HG03159 (cell line): ENCODE measurements around the gene EIF2A.
A peak's percentile ranks its signal among the peaks of the same experiment; 100 is the strongest.
"Not testable (repeated sequence)": the region's sequence is repeated elsewhere in the genome, so short reads cannot be mapped to it uniquely, and the experiment has no call there.

ENCODE experiments used
- ATAC-seq: cut with Tn5 transposase; IDR thresholded peaks from one replicate; pipeline ENCODE4 v1.9.1; 2021; ENCODE audit warnings: mild to moderate bottlenecking, moderate library complexity; ENCODE audit not compliant: unreplicated experiment

EIF2A gene

DNA sequence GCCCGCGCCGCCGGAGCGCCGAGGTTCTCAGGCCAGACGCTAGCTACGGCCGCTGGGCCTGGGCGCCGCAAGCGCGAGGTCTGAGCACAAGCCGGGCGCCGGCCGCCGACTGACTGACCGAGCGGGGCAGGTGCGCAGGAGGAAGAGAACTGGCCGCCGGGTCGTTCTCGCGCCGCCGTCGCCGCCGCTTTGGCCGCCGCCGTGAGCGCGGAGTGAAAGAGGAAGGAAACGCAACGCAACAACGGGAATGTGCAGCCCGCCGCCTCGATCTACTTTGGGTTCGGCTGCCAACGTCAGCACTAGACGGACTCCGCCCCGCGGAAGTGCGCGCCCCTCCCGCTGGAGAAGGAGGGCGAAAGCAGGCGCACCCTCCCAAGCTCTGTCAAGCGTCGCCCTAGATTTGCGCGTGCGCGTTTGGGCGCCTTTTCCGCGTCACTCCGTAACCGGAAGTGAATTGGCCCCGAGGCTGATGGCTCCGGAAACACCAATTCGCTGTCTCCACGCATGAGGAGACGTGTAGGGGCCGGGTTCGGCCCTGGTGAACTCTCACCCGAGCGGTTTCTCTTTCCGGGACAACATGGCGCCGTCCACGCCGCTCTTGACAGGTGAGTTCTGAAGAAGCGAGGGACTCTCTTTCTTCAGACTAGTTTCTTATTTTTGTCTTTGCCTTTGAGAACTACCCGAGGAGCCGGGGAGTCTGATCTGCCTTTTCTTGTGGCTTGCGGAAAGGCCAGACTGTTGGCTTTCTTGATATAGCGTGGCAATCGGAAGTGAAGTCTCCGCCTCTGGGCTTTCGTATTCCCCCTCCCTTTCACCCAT lies at the start of gene EIF2A, which contains the start of gene SERP1:
Gene EIF2A, plus strand, starts transcription at position 562 of the 819 bp plus-strand sequence. Its CDS starts 16 bp downstream, at position 578.
Gene SERP1, minus strand, starts transcription at position 271 of the 819 bp plus-strand sequence. CDS start 361 bp downstream, outside the sequence.
- ATAC-seq = peak; percentile 92

DNA sequence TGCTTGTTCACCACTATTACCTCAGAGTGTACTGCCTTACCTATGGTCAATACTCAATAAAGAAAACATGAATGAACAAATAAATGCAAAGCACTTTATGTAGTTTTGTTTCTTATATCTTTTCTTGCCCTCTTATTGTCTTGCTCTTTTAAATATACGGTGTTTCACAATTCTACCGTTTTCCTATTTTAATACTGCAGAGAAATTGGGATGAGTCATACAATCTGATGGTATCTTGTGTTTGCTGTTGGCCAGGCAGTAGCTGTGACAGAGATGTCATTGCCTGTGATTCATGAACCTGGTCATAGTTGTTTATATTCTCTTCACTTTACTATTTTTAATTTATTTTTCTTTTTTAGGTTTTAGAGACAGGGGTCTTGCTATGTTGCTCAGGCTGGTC lies 48.6 kb upstream of the EIF2A start:
- no peak for ATAC-seq

DNA sequence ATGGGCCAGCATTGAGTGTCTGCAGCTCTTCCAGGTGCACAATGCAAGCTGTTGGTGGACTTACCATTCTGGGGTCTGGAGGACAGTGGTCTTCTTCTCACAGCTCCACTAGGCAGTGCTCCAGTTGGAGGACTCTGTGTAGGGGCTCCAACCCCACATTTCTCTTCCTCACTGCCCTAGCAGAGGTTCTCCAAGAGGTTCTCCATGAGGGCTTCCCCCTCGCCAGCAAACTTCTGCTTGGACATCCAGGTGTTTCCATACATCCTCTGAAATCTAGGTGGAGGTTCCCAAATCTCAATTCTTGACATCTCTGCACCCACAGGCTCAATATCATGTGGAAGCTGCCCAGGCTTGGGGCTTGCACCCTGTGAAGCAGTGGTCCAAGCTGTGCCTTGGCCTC lies 45.6 kb upstream of the EIF2A start:
- not testable (repeated sequence) for ATAC-seq

DNA sequence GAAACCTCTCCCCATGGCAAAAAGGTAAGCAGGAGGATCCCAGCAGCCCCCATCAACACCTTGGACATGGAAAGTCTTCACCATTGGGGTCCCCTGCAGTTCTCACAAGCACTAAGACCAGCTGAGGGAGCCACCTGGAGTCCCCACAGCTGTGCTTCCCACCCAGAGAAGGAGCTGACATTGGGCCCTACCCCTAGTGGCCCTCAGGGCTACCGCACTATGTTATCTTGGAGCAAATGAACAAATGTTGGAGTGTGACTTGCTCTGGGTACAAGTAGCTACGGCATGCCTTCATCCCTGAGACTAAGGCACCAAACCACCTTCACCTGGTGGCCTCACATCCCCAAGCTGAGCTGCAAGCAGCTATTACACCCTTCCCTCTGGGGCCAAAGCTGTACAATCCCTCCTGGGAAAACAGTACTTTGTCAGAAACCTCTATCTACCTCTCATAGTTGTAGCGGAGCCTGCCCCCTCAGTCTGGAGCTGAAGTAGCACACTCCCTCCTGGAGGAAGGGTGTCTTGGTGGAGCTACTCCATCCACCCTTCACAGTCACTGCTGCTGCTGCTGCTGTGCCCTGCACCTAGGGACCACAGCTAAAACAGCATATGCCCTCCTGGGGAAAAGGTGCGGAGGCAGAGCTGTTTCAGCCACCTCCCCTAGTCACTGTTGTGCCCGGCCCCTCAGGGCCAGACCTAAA lies 43.0 kb upstream of the EIF2A start:
- no peak for ATAC-seq

DNA sequence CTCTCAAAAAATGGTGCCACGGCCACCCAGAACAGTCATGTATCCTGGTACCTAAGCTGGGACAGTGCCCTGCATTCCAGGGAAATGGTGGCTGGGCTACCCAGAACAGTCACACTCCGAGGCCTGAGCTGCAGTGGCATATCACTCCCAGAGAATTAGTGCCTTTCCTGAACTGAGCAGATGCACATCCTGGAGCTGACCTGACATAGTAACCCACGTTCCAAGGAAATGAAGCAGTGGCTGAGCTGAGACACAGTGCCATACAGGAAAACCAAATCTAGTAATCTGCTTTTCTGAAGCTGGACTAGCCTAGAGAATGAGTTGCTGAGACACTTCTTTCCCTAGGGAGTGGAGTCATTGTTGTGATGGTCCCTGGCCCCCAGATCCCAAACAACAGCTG lies 42.1 kb upstream of the EIF2A start:
- ATAC-seq = no peak

DNA sequence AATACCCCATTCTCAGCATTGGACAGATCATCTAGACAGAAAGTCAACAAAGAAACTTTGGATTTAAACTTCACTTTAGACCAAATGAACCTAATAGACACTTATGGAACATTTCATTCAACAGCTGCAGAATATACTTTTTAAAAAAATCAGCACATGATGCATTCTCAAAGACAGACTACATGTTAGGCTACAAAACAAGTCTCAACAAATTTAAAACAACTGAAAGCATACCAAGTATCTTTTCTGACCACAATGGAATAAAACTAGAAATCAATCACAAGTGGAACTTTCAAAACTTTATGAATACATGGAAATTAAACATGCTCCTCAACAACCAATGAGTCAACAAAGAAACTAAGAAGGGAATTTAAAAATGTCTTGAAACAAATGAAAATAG lies 38.2 kb upstream of the EIF2A start:
- no peak for ATAC-seq

DNA sequence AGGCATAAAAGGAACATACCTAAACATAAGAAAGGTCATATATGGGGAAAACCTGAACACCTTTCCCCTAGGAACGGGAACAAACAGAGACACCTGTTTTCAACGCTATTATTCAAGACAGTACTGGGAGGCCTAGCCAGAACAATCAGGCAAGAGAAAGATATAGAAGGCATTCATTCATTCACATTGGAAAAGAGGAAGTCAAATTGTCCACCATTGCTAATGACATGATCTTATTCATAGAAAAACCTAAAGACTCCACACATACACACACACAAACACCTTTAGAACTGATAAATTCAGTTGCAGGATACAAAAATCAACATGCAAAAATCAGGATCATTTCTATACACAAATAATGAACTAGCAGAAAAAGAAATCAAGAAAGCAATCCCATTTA lies 36.8 kb upstream of the EIF2A start:
- ATAC-seq = no peak

DNA sequence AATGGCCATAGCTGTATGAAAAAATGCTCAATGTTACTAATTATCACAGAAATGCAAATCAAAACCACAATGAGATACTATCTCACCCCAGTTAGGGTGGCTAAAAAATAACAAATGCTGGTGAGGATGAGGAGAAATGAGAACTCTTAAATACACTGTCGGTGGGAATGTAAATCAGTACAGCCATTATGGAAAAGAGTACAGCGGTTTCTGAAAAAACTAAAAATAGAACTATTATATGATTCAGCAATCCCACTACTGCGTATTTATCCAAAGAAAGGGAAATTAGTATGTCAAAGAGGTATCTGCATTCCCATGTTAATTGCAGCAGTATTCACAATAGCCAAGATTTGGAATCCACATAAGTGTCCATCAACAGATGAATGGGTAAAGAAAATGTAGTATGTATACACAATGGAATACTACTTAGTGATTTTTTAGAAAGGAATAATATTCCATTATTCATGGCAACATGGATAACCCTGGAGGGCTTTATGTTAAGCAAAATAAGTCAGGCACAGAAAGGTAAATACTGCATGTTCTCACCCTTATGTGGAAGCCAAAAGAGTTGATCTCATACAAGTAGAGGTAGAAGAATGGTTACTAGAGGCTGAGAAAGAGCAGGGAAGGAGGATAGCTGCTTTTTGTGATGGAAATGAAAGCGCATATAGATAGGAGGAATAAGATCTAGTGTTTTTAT lies 35.3 kb upstream of the EIF2A start:
- ATAC-seq = no peak

DNA sequence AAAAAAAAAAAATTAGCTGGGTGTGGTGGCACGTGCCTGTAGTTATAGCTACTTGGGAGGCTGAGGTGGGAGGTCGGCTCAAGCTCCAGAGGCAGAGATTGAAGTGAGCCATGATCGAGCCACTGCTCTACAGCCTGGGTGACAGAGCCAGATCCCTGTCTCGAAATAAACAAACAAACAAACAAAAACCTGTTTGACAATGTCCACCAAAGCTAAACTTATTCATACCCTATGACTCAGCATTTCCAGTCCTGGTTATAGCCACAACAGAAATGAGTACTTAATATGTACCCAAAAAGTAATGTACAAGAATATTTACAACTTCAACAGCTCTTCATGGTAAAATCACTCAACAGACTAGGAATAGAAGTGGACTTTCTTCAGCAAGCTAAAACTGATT lies 31.4 kb upstream of the EIF2A start:
- ATAC-seq = no peak

DNA sequence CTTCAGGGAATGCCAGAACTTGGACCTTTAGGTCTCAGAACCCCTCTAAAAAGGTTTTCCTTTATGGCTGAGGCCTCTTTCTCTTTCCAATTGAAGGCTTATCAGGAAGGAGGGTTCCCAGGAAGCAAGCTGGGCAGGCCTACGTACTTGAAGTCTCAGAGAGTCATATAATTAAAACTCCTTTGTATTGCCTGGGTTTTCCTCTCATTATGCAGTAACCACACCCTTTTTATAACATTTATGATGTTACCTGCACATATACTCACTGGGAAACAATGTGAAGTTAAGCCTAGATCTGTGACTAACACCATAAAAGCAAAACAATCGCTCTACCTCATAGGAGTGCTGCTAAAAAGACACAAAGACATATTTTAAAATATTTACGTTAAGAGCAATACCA lies 27.6 kb upstream of the EIF2A start:
- no peak for ATAC-seq

DNA sequence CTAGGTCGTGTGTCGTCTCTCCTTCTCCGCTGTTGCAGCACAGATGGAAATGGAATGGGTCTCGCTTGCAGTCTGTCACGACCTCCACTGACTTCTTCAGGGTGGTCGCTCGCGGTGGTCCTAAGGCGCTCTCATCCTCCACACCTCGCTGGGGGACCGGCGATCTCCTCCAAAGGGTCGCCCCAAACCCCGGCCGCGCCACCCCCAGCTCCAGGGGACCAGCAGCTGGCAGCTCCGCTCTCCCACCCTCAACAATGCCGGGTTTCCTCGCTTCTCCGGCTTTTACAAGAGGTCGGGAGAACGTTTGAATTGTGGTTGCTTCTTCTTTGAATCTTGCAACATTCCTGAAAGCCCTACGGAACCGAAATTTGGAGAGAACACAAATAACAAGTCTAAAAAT lies 26.2 kb upstream of the EIF2A start:
- ATAC-seq = no peak

DNA sequence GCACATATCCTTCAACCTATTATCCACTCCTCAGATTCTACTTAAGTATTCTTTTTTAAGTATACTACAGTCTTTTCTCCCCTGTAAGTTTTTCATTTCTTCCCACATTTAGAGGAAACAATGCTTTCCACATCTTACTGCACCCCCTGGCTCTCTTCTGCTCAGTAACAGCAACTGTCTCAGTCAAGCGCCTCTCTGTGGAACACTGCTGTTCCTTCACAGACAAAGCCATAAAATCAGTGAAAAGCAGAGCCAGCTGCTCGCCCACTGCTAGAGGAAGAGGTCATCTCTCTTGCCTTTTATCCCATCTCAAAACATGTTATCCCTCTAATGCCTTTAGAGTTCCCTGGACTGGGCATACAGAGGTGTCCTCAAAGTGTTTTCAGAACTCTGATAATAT lies 25.1 kb upstream of the EIF2A start:
- no peak for ATAC-seq

DNA sequence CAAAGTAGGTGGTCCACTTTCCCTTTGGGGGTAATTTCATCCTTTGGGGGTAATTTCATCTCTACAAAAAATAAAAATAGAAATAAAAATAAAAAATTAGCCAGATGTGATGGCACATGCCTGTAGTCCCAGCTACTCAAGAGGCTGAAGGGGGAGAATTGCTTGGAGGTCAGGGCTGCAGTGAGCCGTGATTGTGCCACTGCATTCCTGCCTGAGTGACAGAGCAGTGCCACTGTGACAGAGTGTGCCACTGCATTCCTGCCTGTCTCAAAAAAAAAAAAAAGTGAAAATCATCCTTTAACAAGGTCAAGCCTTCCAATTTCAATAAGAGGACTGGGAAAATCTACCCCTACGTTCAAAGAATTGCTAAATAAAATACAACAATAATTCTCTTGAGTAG lies 23.0 kb upstream of the EIF2A start:
- ATAC-seq = no peak

DNA sequence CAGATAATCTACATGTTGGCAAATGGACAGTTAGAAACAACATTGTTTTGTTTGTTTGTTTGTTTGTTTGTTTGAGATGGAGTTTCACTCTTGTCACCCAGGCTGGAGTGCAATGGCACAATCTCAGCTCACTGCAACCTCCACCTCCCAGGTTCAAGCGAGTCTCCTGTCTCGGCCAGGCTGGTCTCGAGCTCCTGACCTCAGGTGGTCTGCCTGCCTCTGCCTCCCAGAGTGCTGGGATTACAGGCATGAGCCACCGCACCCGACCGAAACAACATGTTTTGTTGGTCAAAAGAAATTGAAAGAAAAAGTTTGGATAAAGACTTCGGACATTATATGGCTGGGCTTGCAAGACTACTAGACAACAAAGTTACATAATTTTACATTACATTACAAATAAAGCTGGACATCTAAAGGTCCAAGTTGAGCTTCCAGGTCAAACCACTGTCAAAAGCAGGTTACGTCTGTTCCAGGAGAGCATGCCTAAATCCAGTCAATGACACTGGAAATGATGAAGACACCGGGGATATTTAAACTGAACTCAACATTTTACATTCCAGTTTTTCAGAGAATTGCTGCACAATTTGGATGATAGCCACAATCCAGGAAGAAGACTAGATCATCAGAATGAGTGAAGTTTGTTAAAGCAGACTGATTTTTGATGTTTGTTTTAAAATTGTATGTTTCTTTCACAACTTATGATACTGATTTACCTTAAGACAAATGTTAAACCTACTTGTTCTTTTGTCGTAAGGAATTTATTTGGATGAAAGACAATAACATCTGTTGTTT lies 18.9 kb upstream of the EIF2A start:
- ATAC-seq = no peak

DNA sequence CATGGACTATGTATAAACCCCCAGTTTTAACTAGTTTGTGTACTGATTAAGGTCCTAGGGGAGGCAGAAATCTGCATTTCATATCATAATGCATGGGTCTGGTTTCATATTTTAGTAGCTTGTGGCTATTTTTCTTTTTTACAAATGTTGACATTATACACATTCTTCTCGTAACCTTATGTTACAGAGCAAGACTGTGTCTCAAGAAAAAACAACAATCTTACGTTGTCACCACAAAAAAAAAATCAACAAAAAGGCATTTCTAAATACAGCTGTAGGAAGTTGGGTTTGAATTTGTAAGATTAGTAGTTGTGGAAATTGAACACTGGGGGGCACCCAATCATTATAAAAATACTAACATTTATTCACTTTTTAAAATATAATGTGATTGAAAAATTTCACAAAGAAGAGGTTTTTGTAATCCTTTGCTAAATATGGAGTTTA lies 18.2 kb upstream of the EIF2A start:
- no peak for ATAC-seq

DNA sequence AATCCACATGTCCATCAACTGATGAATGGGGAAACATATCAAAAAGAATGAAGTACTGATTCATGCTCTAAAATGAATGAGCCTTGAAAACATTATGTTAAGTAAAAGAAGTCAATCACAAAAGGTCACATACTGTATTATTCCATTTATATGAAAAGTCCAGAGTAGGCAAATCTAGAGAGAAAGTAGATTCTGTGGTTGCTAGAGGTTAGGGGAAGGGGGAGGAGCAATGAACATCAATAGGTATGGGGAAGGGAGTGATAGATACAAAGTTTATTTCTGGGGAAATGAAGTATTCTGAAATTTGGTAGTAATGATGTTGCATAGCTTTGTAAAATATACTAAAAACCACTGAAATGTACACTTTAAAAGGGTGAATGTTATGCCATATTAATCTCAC lies 14.8 kb upstream of the EIF2A start:
- no peak for ATAC-seq

DNA sequence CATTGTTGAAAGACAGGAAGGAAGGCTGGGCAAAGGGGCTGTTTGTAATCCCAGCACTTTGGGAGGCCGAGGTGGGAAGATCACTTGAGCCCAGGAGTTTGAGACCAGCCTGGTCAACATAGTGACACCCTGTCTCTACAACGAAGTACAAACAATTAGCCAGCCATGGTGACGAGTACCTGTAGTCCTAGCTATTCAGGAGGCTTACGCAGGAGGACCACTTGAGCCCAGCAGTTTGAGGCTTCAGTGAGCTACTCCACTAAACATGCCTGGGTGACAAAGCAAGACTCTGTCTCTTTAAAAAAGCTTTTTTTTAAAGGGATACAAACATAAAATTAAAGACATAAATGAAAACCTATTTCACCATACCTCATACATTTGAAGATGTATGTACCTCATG lies 11.4 kb upstream of the EIF2A start:
- no peak for ATAC-seq

DNA sequence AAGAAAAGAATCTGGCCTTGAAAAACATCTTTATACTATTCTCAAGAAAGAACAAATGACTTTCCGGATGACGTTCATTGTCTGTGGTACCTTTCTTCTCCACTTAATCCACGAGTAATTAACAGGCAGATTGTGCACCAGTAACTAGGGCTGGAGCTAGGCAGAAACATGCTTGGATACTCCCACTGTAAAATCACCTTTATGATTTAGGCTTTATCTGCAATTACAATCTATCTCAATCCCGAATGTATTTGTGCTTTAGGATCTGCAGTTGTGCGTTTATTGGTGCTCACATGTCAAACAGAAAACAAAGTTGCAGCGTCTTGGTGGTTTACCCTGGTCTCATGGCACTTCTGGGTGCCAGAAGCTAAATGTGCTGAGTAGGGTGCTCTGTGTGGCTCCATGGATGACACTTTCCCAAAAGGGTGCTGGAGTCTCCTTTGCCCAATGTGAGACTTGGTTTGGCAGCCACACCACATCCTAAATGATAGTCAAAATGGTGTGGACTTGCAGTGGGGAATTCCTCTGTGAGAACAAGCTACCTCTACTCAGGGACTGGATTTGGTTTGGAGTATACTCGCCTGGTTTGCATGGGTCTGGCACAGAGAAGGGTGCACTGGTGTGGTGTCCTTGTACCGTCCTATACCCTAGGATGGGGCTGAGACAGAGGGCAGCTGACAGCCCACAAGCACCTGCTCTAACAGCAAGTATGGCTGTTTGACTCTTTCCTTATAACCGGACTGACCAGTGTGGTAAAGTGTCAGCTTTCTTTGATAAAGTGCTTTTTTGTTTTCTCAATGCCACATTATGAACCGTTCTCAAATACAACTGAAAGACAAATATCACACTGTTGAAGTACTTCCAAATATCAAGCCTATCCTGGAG lies 8.0 kb upstream of the EIF2A start:
- ATAC-seq = no peak

DNA sequence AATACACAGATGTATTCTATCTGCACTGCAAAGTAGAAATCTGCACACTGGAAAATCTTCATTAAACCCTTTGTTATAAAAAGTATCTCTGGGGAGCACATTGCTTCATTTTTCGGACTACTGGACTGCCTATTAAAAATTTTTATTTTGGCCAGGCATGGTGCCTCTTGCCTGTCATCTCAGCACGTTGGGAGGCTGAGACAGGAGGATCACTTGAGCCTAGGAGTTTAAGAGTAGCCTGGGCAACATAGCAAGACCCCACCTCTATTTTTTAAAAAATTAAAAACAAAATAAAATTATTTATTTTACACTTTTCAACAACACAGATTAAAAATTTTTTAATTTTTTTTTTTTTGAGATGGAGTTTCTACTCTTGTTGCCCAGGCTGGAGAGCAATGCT lies 6.3 kb upstream of the EIF2A start:
- ATAC-seq = no peak

DNA sequence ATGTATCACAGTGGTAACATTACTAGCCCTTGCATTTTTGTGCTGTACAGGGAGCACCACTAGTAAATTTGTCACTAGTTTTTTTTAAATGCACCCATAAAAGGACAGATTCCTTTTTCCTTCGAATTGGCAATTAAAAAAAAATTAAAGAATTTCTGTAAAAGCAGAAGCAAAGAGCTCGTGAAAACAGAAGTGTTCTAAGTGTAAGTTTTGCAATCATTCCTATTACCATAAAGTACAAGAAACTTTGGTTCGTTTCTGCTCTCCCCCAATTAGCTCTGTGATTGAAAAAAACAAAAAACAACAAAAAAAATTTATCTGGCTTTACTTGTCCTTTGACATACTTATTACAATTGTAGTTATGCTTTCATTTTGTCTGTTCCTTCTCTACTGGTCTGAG lies 5.6 kb upstream of the EIF2A start:
- ATAC-seq = no peak
